ENCODE data around the gene PARD6G.

PARD6G gene

DNA sequence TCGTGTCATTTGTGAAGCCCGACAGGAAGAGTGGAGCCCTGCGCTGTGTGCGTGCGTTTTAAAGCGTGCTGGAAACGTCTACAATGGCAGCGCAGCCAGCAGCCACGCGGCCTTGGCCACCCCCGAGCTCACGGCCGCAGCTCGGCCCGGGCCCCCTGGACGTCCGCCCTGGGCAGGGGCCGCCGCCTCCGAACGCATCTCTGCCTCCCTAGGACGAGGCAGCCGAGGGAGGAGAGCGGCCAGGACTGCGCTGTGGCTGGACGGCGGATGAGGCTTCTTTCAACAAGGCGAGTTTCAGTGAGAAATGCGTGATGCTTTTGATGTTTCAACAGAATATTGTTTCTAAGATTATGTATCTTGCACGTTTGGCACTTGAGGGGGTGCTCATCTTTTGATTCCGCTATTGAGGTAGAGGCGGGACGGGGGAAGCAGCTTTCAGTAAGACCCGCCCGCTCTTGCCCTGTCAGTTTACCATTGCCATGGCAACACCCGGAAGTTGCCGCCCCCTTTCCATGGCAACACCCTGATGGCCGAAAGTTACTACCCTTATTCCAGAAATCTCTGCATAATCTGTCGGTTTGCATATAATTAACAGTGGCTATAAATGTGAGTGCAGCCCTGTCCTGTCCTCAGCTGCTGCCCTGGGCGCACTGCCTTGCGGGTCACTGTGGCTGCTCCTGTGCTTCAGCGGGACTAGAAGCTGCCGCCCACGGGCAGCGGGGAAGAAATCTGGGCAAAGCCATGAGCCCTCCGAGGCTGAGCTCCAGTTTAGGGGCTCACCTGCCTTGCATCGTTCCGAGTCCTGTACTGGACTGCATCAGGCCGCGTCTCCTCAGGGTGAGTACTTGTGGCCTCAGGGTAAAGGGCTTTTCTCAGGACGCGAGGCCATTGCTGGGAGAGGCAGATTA lies 99.6 kb downstream of the PARD6G start:
- peak; percentile 29 to 51 for DNase-seq (ENCODE audit: low read depth in 2 of 2, low spot score in 1 of 2)

GRCh38 chr18:80147037-80147417 lies 100.3 kb downstream of the PARD6G start:
- no peak for DNase-seq (ENCODE audit: low read depth in 2 of 2, low spot score in 1 of 2)

DNA sequence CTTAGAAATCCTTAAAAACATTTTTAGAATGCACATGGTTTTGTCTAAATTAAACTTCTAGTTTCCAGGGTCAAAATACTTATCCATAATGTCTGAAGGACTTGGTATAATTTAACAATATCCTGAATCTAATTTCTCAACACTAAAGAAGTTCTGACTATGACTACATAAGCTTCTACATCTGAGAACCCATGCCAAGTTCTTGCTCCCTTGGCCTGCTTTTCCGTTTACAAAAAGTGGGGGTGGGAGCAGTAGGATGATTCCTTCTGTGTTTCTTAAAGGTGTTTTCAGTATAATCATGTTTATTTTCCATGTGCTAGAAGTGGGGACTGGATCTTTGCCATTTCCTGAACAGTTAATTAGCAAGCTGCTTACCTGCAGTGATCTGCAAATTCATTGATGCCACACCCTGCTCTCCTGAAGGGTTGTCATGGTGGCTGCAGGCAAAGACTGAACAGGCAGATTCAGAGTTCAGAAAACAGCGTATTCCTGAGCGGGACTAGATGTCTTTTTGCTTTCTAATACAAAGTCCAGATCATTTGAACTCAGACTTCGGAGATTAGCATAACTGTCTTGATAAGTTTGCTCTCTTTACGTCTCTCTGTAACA lies 102.0 kb downstream of the PARD6G start:
- no peak for DNase-seq (ENCODE audit: low read depth in 2 of 2, low spot score in 1 of 2)

GRCh38 chr18:80143881-80144280 lies 103.4 kb downstream of the PARD6G start:
- DNase-seq (ENCODE audit: low read depth in 2 of 2, low spot score in 1 of 2): no peak

DNA sequence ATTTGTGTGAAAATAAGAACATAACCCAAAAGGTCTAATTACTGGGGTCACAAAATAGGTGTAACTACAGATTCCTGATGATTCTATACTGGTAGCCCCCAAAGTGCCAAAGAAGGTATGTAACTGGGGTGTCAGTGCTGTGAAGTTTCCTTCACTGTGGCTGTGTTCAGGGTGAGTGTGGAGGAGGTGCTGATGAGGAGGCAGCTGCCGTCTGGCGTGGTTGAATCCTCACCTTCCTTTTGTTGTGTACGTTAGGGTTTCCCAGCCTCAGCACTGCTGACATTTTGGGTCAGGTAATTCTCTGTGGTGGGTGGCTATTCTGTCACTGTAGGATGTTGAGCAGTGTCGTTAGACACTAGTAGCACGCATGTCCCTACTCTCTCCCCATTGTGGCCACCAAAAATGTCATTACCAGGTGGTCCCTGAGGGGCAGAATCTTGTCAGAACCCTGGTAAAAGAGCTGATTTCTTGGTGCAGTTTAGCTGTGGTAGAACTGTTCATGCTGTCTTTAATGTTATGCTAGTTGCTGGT lies 106.8 kb downstream of the PARD6G start:
- DNase-seq (ENCODE audit: low read depth in 2 of 2, low spot score in 1 of 2): no peak

DNA sequence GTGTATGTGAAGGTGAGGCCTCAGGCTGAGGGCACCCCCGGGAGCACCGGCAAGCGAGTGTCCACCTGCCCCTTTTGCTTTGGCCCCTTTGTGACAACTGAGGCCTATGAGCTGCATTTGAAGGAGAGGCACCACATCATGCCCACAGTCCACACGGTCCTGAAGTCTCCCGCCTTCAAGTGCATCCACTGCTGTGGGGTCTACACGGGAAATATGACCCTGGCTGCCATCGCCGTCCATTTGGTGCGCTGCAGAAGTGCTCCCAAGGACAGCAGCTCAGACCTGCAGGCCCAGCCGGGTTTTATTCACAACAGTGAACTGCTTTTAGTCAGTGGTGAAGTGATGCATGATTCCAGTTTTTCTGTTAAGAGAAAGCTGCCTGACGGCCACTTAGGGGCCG lies 109.3 kb downstream of the PARD6G start:
- DNase-seq (ENCODE audit: low read depth in 2 of 2, low spot score in 1 of 2): no peak

- no peak for DNase-seq (ENCODE audit: low read depth in 2 of 2, low spot score in 1 of 2)
Observed at GRCh38 chr18:80137137-80137536, 110.2 kb downstream of the PARD6G start.

DNA sequence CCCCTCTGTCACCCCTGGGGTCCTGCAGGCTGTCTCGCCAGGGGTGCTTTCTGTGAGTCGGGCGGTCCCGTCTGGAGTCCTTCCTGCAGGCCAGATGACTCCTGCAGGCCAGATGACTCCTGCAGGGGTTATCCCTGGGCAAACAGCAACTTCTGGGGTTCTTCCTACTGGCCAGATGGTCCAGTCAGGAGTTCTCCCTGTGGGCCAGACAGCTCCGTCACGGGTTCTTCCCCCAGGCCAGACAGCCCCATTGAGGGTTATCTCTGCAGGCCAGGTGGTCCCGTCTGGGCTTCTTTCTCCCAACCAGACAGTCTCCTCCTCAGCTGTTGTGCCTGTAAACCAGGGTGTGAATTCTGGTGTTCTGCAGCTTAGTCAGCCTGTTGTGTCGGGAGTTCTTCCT lies 110.6 kb downstream of the PARD6G start:
- DNase-seq (ENCODE audit: low read depth in 2 of 2, low spot score in 1 of 2): no peak

- no peak for DNase-seq (ENCODE audit: low read depth in 2 of 2, low spot score in 1 of 2)
Observed at GRCh38 chr18:80135136-80135535, 112.2 kb downstream of the PARD6G start.

DNA sequence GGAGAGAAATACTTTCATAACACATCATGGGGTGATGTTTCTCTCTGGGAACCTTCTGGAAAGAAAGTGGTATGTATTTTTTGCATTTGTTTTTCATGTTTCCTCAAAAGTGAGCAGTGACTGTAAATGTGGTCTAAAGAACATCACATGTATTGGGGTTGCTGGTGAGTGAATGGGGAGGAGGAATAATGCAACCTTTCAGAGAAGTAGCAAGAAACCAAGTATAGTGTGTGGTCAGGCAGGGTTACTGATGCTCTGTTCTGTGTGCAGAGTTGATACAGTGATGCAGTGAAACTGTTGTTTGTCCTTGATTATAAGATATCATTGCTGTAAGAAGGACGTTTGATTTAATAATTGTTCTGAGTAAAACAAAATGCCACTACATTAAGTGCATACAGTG lies 114.2 kb downstream of the PARD6G start:
- no peak for DNase-seq (ENCODE audit: low read depth in 2 of 2, low spot score in 1 of 2)

DNA sequence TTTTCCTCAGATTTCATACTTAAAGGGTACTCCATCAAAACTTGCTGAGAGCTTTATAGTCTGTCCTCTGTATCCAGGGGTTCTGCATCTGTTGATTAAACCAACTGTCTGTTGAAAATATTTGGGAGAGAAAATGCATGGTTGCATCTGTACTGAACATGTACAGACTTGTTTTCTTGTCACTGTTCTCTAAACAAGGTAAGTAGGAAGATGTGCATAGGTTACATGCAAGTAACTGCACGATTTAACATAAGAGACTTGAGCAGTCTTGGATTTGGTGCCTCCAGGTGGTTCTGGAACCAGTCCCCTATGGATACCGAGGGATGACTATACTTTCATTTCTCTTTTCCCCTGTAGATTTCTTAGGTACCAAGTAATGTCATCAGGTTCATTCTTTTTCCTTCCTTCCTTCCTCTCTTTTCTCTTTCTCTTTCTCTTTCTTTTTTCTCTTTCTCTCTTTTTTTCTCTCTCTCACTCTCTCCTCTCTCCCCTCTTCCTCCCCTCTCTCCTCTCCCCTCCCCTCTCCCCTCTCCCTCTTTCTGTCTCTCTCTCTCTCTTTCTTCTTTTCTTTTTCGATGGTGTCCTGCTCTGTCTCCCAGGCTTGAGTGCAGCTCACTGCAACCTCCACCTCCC lies 115.0 kb downstream of the PARD6G start:
- no peak for DNase-seq (ENCODE audit: low read depth in 2 of 2, low spot score in 1 of 2)

- DNase-seq (ENCODE audit: low read depth in 2 of 2, low spot score in 1 of 2): no peak
Observed at GRCh38 chr18:80130555-80130954, 116.8 kb downstream of the PARD6G start.

DNA sequence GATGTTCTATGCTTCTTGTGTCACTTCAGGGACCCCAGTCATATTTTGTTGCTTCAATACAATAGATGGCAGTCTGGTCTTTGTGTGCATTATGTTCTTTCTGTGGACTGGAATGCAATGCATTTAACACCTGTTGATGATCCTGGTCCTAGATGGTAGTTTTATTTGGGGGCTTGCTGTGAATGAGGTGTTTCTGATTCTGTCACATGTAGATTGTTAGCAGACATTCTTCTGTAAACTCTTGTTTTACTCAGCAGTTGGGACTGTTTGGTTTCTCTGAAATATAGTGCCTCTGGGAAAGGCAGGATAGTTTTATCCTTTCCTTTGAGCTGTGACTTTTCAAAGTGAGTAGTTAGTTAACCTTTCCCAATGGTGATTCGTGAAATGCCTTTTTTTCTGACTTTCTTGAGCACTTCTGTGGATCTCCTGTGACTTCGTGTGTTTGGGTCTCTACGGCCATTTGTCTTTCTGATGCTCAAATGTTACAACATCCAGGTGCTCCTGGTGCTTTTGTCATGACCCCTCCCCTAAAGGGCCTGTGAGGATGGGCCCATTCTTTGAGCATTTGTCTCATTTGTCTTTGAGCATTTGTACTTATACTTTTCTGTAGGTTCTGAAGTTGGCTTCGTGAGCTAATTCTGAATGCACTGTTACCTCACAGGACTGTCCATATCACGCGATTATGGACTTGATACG lies 117.5 kb downstream of the PARD6G start:
- DNase-seq (ENCODE audit: low read depth in 2 of 2, low spot score in 1 of 2): no peak

DNA sequence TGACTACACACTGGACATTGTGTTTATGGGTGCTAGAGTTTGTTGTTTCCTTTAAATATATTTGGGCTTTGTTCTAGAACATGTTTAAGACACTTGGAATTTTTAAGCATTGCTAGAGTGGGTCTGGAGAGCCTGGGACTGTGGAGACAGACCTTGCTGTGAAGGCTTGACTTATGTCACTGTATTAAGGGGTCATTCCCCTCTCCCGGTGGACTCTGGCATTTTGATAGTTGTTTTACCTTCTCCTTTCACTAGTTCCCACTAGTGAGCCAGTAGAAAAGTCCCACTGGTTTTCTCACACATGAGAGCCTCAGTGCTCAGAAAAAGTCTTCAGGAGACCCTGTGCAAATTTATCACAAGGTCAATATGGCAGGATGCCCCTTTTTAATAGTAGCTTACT lies 119.7 kb downstream of the PARD6G start:
- DNase-seq (ENCODE audit: low read depth in 2 of 2, low spot score in 1 of 2): no peak

DNA sequence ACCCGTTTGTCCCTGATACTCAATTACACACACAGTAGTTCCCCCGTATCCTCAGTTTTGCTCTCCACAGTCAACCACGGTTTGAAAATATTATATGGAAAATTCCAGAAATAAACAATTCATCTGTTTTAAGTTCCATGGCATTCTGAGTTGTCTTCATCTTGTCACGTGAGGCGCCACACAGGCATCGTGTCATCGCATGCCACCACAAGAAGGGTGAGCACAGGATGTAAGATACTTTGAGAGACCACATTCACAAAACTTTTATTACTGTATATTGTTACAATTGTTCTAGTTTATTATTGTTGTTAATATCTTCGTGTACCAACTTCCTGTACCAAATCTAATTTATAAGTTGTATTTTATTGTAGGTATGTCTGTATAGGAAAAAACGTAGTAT lies 120.5 kb downstream of the PARD6G start:
- no peak for DNase-seq (ENCODE audit: low read depth in 2 of 2, low spot score in 1 of 2)

- DNase-seq (ENCODE audit: low read depth in 2 of 2, low spot score in 1 of 2): no peak
Observed at GRCh38 chr18:80124131-80124530, 123.2 kb downstream of the PARD6G start.

GRCh38 chr18:80120932-80121331 lies 126.4 kb downstream of the PARD6G start:
- DNase-seq (ENCODE audit: low read depth in 2 of 2, low spot score in 1 of 2): no peak

DNA sequence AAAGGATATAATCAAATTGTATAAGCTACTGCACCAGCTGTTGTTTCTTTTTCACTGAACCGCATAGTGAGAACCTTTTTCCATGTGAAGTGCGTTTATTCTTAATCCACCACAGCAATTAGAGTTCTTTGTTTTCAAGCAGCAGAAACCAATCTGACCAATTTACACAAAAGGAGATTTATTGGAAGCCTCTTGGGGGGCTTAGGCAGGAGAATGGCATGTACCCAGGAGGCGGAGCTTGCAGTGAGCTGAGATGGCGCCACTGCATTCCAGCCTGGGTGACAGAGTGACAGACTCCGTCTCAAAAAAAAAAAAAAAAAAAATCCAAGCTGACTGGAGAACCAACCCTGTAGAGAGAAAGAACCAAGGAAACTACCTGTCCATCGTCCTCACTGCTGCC lies 128.2 kb downstream of the PARD6G start:
- DNase-seq (ENCODE audit: low read depth in 2 of 2, low spot score in 1 of 2): no peak

GRCh38 chr18:80115035-80115434 lies 132.3 kb downstream of the PARD6G start:
- DNase-seq (ENCODE audit: low read depth in 2 of 2, low spot score in 1 of 2): no peak

- DNase-seq (ENCODE audit: low read depth in 2 of 2, low spot score in 1 of 2): no peak
Observed at GRCh38 chr18:80112624-80113248, 134.6 kb downstream of the PARD6G start.

- DNase-seq (ENCODE audit: low read depth in 2 of 2, low spot score in 1 of 2): no peak
Observed at GRCh38 chr18:80109676-80110078, 137.6 kb downstream of the PARD6G start.

All from stimulated activated CD8-positive, alpha-beta memory T cell treated with anti-CD3 and anti-CD28 coated beads, Interleukin-4, amount 100 ng/mL, for 1 hour (primary cell).